DMS79 treated with DMSO at 0.1 percent for 48 hours (cell line): ENCODE measurements around the gene ADGRG7.

Experiments used
- DNase-seq: peaks from one replicate; lab custom pipeline; 2025; lab: John Stamatoyannopoulos, UW

ADGRG7 gene

DNA sequence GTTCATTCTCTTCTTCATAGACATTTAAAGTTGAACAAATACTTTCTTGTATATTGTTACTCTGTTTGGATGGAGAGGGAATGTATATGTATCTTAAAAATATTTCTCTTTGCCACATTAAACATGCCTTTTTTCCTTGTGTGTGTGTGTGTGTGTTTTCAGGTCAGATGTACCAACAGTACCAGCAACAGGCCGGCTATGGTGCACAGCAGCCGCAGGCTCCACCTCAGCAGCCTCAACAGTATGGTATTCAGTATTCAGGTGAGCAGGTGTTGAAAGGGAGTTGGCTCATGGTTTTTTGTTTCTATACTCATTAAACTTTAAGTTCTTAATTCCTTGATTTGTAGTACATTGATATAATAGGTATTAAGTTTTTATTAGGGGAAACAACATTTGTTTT lies 135.3 kb downstream of the ADGRG7 start:
- DNase-seq, result no peak
